NCI-H2029 (cell line): ENCODE results near the gene MRTO4.
A peak's percentile ranks its signal among the peaks of the same experiment; 100 is the strongest.
"Not testable (repeated sequence)": the region's sequence is repeated elsewhere in the genome, so short reads cannot be mapped to it uniquely, and the experiment has no call there.

Experiments
- DNase-seq: peaks from one replicate; lab custom pipeline; 2025; lab: John Stamatoyannopoulos, UW

The MRTO4 gene

GRCh38 chr1:19273106-19273843, 21.7 kb downstream of the MRTO4 start:
- no peak for DNase-seq

GRCh38 chr1:19273844-19274531, 22.4 kb downstream of the MRTO4 start:
- not testable (repeated sequence) for DNase-seq

GRCh38 chr1:19274636-19275035, 23.0 kb downstream of the MRTO4 start:
- DNase-seq = no peak

- DNase-seq = no peak
Observed at GRCh38 chr1:19283891-19284290, 32.3 kb downstream of the MRTO4 start.

GRCh38 chr1:19284881-19285280, 33.3 kb downstream of the MRTO4 start:
- no peak for DNase-seq

GRCh38 chr1:19285366-19285765, 33.8 kb downstream of the MRTO4 start:
- DNase-seq = not testable (repeated sequence)

- not testable (repeated sequence) for DNase-seq
Observed at GRCh38 chr1:19285807-19286206, 34.2 kb downstream of the MRTO4 start.

GRCh38 chr1:19287436-19288185, 36.0 kb downstream of the MRTO4 start:
- DNase-seq = peak; percentile 40

GRCh38 chr1:19288324-19289241, 37.0 kb downstream of the MRTO4 start, which contains the start of gene AKR7A3:
Gene AKR7A3 (minus strand): TSS chr1:19288770. CDS start chr1:19288709, 61 bp downstream.
- peak; percentile 59 for DNase-seq

GRCh38 chr1:19289244-19289643, 37.6 kb downstream of the MRTO4 start:
- DNase-seq = no peak

GRCh38 chr1:19294638-19295037, 43.0 kb downstream of the MRTO4 start:
- no peak for DNase-seq

GRCh38 chr1:19300211-19300610, 48.6 kb downstream of the MRTO4 start:
- no peak for DNase-seq

- DNase-seq = not testable (repeated sequence)
Observed at GRCh38 chr1:19304081-19304480, 52.5 kb downstream of the MRTO4 start.

GRCh38 chr1:19305880-19306279, 54.3 kb downstream of the MRTO4 start:
- DNase-seq = no peak

GRCh38 chr1:19306941-19307340, 55.3 kb downstream of the MRTO4 start:
- DNase-seq = no peak

- no peak for DNase-seq
Observed at GRCh38 chr1:19307794-19308508, 56.3 kb downstream of the MRTO4 start.

- DNase-seq = no peak
Observed at GRCh38 chr1:19308509-19308907, 56.9 kb downstream of the MRTO4 start.

- DNase-seq = no peak
Observed at GRCh38 chr1:19309123-19309813, 57.7 kb downstream of the MRTO4 start.
